NCI-H1694 (cell line): ENCODE results near the gene KIFC3.
"Not testable (repeated sequence)": the region's sequence is repeated elsewhere in the genome, so short reads cannot be mapped to it uniquely, and the experiment has no call there.

ENCODE experiments used
- DNase-seq: peaks from one replicate; lab custom pipeline; 2025; lab: John Stamatoyannopoulos, UW

The KIFC3 gene

DNA sequence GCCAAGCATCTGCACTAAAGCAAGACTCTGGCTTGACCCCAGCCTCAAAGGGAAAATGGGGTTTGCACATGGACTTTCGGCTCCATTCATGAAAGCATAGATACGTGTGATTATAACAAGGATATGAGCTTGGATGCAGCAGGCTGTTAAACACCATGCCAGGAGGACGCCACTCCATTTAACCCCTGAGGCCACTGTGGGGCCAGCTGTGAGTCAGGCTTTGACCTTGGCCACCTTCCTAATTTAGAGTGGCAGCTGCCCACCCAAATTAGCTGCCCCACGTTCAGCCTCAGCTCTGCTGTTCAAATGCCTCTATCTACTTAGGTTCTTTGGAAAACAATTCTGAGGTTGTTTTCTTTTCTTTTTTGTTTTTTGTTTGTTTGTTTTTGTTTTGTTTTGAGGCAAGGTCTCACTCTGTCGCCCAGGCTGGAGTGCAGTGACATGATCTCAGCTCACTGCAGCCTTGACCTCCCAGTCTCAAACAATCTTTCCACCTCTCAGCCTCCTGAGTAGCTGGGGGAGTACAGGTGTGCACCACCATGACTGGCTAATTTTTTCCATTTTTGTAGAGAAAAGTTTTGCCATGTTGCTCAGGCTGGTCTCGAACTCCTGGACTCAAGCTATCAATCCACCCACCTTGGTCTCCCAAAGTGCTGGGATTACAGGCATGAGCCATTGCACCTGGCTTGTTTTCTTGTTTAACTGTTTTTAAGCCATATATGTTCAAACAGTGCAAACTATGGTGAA lies 23.2 kb upstream of the KIFC3 start:
- no peak for DNase-seq

DNA sequence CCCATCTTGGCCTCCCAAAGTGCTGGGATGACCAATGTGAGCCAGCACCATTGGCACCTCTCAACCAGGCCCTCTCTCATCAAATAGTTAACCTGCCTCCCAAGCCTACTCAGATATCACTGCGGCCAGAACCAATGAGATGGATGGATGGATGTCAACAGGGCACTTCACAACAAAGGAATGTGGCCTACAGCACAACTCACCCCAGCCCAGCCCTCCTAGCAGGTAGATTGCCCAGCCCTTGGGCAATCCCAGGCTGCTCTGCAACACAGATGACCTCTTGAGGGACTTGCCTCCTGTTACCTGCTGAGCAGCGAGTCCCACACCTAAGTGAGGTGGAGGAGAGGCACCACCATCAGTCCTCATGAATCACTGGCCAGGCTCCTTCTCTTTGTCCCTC lies 22.6 kb upstream of the KIFC3 start:
- no peak for DNase-seq

DNA sequence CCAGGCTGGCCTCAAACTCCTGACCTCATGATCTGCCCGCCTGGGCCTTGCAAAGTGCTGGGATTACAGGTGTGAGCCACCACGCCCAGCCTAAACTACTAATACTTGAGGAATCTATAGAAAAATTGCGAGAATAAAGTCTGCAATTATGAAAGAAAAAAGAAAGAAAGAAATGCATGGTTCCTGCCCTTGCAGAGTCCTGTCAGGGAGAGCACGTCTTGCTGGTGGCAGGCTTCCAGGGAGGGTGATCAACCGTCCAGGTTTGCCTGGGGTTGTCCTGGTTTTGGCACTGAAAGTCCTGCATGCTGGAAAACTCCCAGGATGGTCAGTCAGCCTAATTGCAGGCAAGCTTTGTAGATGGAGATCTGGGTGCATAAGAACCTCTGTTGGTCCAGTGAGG lies 21.5 kb upstream of the KIFC3 start:
- no peak for DNase-seq

DNA sequence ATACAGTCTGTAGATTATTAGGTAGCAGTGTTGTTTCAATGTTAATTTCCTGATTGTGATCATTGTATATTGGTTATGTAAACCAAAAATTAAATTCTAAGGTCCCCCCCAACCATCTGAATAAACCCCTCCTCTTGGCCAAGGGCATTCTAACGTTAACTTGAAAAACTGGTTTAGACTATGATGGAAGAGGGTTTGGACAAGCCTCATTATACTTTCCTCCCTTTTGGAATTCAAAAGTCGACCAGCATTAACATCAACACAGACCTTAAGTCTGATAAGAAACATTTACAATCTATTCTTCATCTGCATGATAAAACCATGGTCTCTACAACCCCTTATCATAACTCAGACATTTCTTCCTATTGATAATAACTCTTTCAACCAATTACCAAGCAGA lies 20.6 kb upstream of the KIFC3 start:
- DNase-seq, result no peak

DNA sequence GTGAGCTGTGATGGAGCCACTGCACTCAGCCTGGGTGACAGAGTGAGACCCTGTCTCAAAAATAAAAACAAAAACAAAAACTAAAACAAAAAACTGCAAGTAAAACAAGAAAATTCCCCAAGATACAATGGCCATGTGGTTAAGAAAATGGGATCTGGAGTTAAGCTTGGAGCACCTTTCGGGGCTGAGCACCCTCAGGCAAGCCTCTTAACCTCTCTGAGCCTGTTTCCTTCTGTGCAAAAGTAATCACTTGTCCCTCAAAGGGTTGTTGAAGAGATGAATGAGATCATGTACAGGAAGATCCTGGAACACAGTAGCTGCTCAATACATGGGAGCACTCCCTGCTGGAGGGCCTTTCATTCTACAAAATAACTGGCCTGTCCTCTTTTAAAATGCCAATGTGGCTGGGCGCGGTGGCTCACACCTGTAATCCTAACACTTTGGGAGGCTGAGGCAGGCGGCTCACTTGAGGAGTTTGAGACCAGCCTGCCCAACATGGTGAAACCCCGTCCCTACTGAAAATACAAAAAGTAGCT lies 19.8 kb upstream of the KIFC3 start:
- DNase-seq, result no peak

DNA sequence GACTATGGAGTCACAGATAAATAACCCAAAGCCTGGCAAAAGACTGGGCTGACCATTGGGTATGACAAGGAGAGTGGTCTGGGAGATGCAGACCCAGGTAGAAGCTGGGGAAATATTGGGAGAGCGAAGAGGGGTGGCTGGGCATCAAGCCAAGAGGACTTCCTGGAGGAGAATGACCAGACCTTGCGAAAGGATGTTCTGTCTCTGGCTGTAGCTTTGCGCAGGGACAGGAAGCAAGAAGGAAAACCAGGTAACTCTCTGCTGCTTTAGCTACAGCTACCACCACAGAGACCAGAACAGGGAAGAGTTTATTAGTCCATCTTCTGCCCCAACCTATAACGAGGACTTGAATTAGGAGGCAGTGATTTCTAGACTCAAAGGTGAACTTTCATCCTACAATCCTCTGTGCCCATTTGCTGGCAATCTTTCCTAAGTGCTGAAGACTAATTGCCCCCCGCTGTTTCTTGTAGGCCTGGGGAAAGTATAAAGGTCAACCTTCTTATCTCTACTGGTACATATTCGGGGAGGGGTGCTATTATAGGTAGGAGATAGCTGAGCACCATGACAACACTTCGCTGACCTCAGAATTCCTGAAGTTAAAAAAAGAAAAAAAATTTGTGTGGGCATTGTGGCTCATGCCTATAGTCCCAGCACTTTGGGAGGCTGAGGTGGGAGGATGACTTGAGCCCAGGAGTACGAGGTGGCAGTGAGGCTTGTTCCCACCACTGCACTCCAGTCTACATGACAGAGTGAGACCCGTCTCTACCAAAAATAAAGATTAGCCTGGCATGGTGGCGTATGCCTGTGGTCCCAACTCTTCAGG lies 19.1 kb upstream of the KIFC3 start:
- DNase-seq, result no peak

- no peak for DNase-seq
Observed at GRCh38 chr16:57818377-57819064, 16.2 kb upstream of the KIFC3 start.

- DNase-seq, result no peak
Observed at GRCh38 chr16:57817680-57818079, 15.4 kb upstream of the KIFC3 start.

- peak; percentile 56 for DNase-seq
Observed at GRCh38 chr16:57815987-57816745, 13.9 kb upstream of the KIFC3 start.

DNA sequence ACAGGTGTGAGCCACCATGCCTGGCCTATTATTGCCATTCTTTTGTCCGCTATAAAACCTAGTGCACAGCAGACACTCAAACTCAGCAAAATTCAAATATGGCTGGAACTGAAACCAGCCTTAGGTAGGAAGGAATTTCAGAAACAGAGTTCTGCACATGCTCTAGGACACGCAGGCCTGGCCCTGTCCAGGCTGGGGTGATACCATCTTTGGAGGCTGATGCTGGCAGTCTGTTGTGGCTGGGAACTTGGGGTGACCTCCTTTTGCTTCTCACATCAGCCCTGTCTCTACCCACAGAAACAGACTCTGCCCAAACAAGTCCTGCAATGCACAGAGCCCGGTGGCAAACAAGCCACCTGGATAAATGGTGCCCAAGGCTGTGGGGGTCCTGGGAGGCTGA lies 12.6 kb upstream of the KIFC3 start:
- no peak for DNase-seq

DNA sequence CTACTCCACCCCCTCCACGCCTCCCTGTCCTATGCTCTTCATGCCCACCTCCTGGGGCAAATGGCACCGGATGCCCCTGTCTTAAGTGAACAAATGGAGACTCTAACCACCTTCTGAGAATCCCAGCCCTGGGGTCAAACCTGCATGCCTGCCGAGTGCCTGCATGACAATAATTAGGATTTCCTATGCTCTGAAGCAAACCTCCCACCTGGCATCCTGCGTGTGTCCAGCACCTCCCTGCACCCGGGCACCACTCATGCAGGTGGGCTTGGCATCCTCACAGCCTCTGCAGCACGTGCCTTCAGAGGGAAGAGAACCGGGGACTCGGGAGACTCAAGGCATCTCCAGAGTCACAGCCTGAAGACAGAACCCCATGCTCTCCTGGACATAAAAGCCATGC lies 11.2 kb upstream of the KIFC3 start:
- DNase-seq, result no peak

- not testable (repeated sequence) for DNase-seq
Observed at GRCh38 chr16:57811340-57811739, 9.0 kb upstream of the KIFC3 start.

DNA sequence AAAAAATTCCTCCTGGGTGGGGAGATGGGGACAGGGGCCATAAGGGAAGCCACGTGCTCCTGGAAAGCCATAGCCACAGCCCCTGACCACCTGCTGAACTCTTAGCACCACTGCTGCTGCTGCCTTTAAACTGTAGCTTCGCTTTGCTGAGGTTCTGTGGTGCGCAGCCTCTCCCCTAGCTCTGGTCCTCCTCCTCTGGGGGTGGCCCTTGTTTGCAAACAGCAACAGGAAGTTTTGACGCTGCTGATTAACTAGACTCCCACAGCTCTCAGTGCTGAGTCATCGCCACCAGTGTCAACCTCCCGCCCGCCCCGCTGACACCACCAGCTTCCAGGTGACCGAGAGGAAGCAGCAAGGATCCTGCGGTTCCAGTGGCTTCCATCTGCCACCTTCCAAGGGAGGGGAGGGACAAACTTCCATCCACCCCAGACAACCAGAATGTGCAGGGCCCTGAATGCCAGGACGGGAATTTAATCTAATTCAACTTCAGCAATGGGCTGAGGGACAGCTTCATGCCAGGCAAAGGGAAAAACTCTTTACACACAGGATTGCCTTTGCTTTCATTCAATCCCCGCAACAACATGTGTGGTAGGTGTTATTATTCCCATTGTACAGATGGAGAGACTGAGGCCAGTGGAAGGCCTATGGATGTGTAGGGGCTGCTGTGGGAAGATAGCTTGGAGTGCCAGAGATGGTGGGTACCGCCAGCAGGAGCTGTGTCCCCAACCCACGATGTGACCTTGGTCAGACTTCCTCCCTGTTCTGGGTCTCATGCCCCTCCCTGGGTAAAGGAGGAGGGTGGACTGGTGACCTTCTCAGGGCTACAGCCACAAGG lies 8.1 kb upstream of the KIFC3 start:
- DNase-seq, result no peak

GRCh38 chr16:57809276-57810196 lies 7.2 kb upstream of the KIFC3 start:
- no peak for DNase-seq

- no peak for DNase-seq
Observed at GRCh38 chr16:57808589-57809228, 6.4 kb upstream of the KIFC3 start.

DNA sequence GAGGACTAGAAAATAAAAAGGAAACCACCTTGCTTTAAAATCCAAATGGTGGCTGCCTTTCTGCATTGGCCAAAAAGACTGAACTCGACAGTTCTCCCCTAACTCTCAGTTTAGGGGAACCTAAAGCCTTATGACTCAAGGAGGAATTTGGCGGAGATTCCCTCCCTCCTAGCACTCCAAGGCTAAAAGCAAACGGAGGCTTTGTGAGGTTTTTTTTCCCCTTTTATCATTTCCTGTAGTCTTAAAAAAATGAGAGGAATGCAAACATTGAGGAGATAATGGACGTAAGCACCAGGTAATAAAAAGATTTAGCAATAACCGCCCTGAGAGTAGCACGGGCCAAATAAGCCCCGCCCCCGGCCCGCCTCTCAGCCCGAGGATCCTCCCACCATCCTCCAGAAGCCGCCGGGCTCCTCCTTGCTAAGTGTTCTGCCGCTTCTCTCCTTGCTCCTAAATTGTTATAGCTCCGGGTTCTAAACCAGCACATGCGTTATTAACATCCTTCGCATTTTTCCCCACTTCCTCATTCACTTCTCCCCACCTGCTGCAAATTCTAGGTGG lies 5.8 kb upstream of the KIFC3 start:
- DNase-seq, result no peak

DNA sequence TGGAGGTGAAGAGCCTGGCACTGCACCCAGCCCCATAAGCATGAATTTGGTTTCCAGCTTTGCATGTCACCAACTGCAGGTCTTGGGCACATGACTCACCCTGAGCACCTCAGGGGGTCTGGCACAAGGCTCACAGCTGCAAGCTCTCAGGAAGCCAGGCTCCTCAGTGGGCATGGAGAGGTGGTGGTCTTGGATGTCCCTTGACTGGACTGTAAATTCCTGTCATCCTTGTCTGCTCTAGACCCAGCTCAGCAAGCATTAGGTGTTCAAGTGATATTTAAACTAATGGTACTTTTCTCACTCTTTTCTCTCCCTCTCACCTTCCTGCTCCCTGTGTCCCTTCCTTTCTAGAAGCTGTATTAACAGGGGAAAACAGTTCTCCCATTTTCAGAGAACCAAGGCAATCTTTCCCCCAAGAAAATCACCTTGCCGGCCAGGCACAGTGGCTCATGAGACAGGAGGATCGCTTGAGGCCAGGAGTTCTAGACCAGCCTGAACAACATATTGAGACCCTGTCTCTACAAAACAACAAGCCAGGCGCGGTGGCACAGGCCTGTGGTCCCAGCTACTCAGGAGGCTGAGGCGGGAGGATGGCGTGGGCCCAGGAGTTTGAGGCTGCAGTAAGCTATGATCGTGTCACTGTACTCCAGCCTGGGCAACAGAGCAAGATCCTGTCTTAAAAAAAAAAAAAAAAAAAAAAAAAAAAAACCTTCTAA lies 5.1 kb upstream of the KIFC3 start:
- no peak for DNase-seq

DNA sequence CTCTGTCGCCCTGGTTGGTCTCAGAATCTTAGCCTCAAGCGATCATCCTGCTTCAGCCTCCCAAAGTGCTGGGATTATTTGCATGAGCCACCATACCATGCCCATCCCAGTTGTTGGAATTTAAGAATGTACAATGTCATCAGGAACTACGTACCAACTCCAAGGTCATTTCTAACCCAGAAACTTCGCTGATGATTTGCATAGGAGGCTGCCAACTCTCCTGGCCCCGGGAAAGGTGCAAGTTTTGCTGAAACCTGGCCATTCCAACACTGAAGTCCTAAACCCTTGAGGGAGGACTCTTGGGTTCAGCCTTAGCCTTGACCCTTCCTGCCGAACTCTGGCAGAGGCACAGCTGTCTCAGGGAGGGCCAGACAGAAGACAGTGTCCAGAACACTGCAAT lies 2.9 kb upstream of the KIFC3 start:
- DNase-seq, result no peak
